Heart right ventricle (tissue), 16 donors: ENCODE measurements around the gene MYH15. TPM values are rescaled to one million over a fixed set of nuclear protein-coding genes. Genes with fewer than 3 reads are reported as not detected.

Experiments used
- ATAC-seq, 8 donors: fragments of 200-7000 bp; cut with Tn5 transposase; one replicate each; pipeline ENCODE4 v1.9.1; 2020; ENCODE audit warnings: mild to moderate bottlenecking in 8 of 8, moderate library complexity in 8 of 8, moderate number of reproducible peaks in 1 of 8
- DNase-seq, 2 donors: peaks; one replicate each; pipeline ENCODE4 v3.0.0-alpha.2; 2020
- H3K27ac ChIP-seq, 10 donors: fragments of 200-600 bp; sonication (generic) in 2 of 10; one replicate each; pipeline versions ENCODE4 v1.5.0 to v1.8.0; 2020 to 2022; ENCODE audit warnings: mild to moderate bottlenecking in 3 of 10
- H3K27me3 ChIP-seq, 7 donors: fragments of 200-600 bp; one replicate each; pipeline ENCODE4 v1.8.0; 2021 to 2022; ENCODE audit warnings: mild to moderate bottlenecking in 2 of 7
- H3K36me3 ChIP-seq, 9 donors: fragments of 200-600 bp; sonication (generic) in 1 of 9; one replicate each; pipeline versions ENCODE4 v1.5.0 to v1.8.0; 2020 to 2022; ENCODE audit warnings: mild to moderate bottlenecking in 2 of 9
- H3K4me1 ChIP-seq, 9 donors: fragments of 200-600 bp; sonication (generic) in 1 of 9; one replicate each; pipeline versions ENCODE4 v1.5.0 to v1.8.0; 2020 to 2022; ENCODE audit warnings: mild to moderate bottlenecking in 4 of 9
- H3K4me3 ChIP-seq, 10 donors: fragments of 200-600 bp; sonication (generic) in 2 of 10; one replicate each; pipeline versions ENCODE4 v1.5.0 to v1.8.0; 2020 to 2022; ENCODE audit warnings: mild to moderate bottlenecking in 7 of 10, moderate library complexity in 2 of 10
- H3K9me3 ChIP-seq, 11 donors: fragments of 200-600 bp in 10 of 11; sonication (generic) in 2 of 11; one replicate each; pipeline versions ENCODE4 v1.5.0 to v1.8.0; 2013 to 2022; ENCODE audit warnings: mild to moderate bottlenecking in 2 of 11, control low read depth in 1 of 11, moderate library complexity in 1 of 11
- WGBS, 2 donors: extraction: QIAGEN DNeasy Blood & Tissue Kit; methylation state at CpG; one replicate each; pipeline ENCODE4 v1.1.7; 2013; ENCODE audit warnings: inconsistent platforms in 1 of 2; 5-methylcytosine and 5-hydroxymethylcytosine counted together
- intact Hi-C, 10 donors: fragments of 100-400 bp; cut with DNase I; formaldehyde crosslinking; loops; one replicate each; pipeline versions ENCODE4 v1.11.1 to v1.14.2; 2022
- polyA plus RNA-seq, 2 donors: library from polyadenylated mRNA; stranded (reverse); fragments of 200-250 nt; gene quantifications; one replicate each; pipeline ENCODE4 v1.2.3, GENCODE V29; 2013
- total RNA-seq, 10 donors: library from RNA; stranded (reverse); fragmentation: NEBNext Ultra II Directional in 3 of 10; extraction: Animal tissue kit (Norgen Biotek cat#: 25700) in 3 of 10; gene quantifications; one replicate each; pipeline versions ENCODE4 v1.2.1 to v1.2.4, GENCODE V29; 2021 to 2023
- TF ChIP-seq, protein P1 (sequence below), 9 donors: fragments of 200-600 bp; sonication (generic) in 2 of 9; IDR thresholded peaks; one replicate each; pipeline versions ENCODE4 v1.5.0 to v1.8.0; 2021 to 2022; ENCODE audit warnings: antibody characterized with exemption in 9 of 9, mild to moderate bottlenecking in 5 of 9, moderate library complexity in 1 of 9
- donor health status: Arrhythmogenic right ventricular cardiomyopathy.
- donor health status: ischemic (EF 13 %, LVEDD 7.1; RV severe dilation, severe dysfunction).
- donor health status: healthy with polysubstance abuse.
- donor health status: DM: no; HTN: yes; CAD: no.
- donor health status: DM: no; HTN: no; CAD: no.
- donor health status: ischemic (EF 25% LVEDD 6.9; RV normal size, moderate dysfunction).
- donor health status: ischemic (EF 25% LVEDD 5.7; RV mildly dilated, moderate dysfunction).
- donor health status: healthy.
- donor health status: DM: yes; HTN: yes; CAD: no.
- donor health status: Ischemic cardiomyopathy.
- donor health status: ischemic (EF 35%, LVEDD 5.7; RV mildly dilated, moderate dysfunction).
- donor health status: nonischemic (EF 11% LVEDD 7.7; RV severe dilation, severe dysfunction).
- donor health status: DM: yes; HTN: yes; CAD: no.
- donor health status: PGD.
- donor health status: ischemic (EF 29% LVEDD 5.4; RV normal size, mild dysfunction).
- donor health status: nonischemic (EF 23%, LVEDD 6.1; RV moderate dilation, normal function).

The MYH15 gene
- total and polyA plus RNA-seq, 12 donors: 0.12 to 1.1 (median 0.26) TPM

DNA sequence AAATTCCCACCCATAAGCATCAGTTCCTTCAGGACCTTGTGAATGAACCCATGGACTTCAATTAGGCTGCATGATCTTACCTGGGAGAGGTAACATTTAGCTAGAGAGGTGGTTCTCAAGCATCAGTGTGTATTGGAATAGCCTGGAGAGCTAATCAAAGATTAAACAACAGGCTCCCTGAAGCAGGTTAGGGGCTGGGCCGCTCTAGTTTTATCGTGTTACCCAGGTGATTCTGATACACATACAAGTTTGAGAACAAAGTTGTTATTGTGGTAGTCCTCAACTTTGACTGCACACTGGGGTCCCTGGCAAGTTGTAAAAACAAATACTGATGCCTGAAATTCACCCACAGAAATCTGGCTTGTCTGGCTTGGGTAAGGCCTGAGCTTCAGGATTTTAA lies 31.2 kb downstream of the MYH15 start:
- TF ChIP-seq, protein P1, sequence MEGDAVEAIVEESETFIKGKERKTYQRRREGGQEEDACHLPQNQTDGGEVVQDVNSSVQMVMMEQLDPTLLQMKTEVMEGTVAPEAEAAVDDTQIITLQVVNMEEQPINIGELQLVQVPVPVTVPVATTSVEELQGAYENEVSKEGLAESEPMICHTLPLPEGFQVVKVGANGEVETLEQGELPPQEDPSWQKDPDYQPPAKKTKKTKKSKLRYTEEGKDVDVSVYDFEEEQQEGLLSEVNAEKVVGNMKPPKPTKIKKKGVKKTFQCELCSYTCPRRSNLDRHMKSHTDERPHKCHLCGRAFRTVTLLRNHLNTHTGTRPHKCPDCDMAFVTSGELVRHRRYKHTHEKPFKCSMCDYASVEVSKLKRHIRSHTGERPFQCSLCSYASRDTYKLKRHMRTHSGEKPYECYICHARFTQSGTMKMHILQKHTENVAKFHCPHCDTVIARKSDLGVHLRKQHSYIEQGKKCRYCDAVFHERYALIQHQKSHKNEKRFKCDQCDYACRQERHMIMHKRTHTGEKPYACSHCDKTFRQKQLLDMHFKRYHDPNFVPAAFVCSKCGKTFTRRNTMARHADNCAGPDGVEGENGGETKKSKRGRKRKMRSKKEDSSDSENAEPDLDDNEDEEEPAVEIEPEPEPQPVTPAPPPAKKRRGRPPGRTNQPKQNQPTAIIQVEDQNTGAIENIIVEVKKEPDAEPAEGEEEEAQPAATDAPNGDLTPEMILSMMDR (IDR thresholded peaks at IDR 0.05): no peak
- ATAC-seq: no peak

DNA sequence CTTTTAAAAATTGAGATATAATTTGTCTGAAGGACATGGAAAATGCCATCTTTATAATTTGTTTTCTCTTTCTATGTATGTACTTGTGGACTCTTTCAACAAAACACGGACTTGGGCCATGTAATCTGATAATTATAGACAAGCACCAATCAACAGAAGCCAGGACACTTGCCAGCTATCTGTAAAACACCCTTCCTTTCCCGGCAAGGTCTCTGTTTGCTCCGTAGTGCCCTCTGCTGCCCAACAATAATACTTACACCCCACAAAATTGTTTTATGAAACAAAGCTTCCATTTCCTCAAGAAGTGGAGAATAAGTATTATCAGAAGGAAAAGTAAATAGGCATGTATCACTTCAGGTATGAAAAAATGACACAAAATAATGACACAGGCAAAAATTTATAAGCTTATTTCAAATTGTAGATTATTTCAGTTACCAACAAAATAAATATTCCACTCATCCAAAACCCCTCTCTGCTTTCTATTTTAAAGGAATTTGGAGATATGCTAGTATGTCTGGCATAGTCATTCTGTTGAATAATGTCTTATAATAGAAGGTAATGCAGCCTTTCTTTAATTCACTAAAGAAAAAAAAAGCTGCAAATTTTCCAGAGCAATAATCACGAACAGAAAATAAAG lies 32.8 kb downstream of the MYH15 start:
- H3K27ac ChIP-seq: no peak overlapping the region
- TF ChIP-seq, protein P1 (IDR thresholded peaks at IDR 0.05): peak in 8 of 9 donors; percentile 50 to 80 (median 74)
- H3K27me3 ChIP-seq: no peaks in the 10 kb centered on the region
- no peaks in the 10 kb centered on the region for H3K9me3 ChIP-seq
- 23 to 24% methylated on average over 4 of the region's 4 CpGs for WGBS, 2 donors
- H3K4me3 ChIP-seq: no peak overlapping the region
- no peaks in the 10 kb centered on the region for H3K36me3 ChIP-seq
- intact Hi-C loops: loop anchor here in 5 of 10 donors (5.0 to 10.0 kb wide), 4 partner anchors 533 to 553 kb away; no protein-coding TSS in a partner anchor
- DNase-seq: peak; percentile 14 to 31
- peak in 4 of 8 donors; percentile 38 to 77 (median 60) for ATAC-seq
- peaks cover 0 to 7% (median 0%) of the 10 kb centered on the region in 9 donors for H3K4me1 ChIP-seq

More for the DNA sequence above, 31.2 kb downstream of the MYH15 start:
- Histone ChIP-seq H3K9me3 (no peaks in the 10 kb centered on the region), H3K4me1 (peaks cover 0 to 7% (median 0%) of the 10 kb centered on the region in 9 donors), H3K27me3 (no peaks in the 10 kb centered on the region), H3K4me3 (no peak overlapping the region), H3K27ac (no peak overlapping the region), H3K36me3 (no peaks in the 10 kb centered on the region)
- 73 to 95% methylated on average over 2 of the region's 2 CpGs for WGBS, 2 donors
- DNase-seq: no peak
- intact Hi-C loops: loop anchor here in 5 of 10 donors (5.0 to 10.0 kb wide), 4 partner anchors 534 to 554 kb away; no protein-coding TSS in a partner anchor

DNA sequence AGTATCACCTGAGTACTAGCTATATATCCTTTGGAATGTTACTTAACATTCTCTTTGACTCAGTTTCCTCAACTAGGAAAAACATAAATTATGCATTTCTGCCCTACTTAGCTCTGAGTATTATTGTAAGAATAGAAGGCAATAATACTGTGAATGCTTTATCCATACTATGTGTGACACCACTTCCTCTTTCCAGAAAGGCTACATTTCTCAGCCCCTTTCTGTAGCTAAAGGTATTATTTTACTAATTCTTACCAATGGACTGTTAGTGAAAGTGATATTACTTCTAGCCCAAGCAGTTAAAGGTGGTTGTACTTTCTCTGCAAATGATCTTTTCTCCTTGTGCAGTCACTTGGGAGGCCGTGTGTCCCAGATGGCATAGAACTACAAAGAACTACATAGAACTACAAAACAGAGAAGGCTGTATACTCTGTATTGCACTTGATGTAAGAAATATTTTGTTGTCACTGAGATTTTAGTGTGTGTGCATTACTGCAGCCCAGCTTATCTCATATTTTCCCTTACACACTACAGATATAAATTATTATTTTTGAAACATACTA lies 35.1 kb downstream of the MYH15 start:
- DNase-seq (no peak), ATAC-seq (no peak)
- Histone ChIP-seq H3K4me1 (peaks cover 0 to 7% (median 0%) of the 10 kb centered on the region in 9 donors), H3K4me3 (no peak overlapping the region), H3K27me3 (no peaks in the 10 kb centered on the region), H3K27ac (no peak overlapping the region), H3K9me3 (no peaks in the 10 kb centered on the region), H3K36me3 (no peaks in the 10 kb centered on the region)
- TF ChIP-seq, protein P1 (IDR thresholded peaks at IDR 0.05): no peak
- intact Hi-C loops: loop anchor here in 5 of 10 donors (5.0 to 10.0 kb wide), 4 partner anchors 530 to 550 kb away; no protein-coding TSS in a partner anchor
- WGBS, 2 donors: 58 to 69% methylated on average over 1 of the region's 1 CpG

DNA sequence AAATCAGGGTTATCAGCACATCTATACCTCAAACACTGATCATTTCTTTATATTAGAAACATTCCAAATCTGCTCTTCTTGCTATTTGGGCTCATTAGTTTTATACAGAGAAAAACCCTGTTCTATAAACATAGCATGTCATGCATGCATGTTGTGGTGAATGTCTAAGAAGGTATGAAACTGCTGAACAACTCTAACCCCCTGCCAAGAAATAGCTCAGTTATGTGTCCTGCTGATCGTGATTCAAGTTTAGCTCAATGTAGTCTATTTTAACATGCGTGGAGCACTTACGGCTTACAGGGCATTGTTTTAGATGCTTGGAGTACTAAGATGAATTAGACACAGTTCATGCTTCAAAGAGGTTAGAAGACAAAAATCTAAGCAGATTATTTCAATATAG lies 35.8 kb downstream of the MYH15 start:
- Histone ChIP-seq H3K27me3 (no peaks in the 10 kb centered on the region), H3K27ac (no peak overlapping the region), H3K4me3 (no peak overlapping the region), H3K36me3 (no peaks in the 10 kb centered on the region), H3K4me1 (peaks cover 0 to 7% (median 0%) of the 10 kb centered on the region in 9 donors), H3K9me3 (no peaks in the 10 kb centered on the region)
- DNase-seq: no peak
- intact Hi-C loops: loop anchor here in 4 of 10 donors (10.0 kb wide), 3 partner anchors 530 to 550 kb away; no protein-coding TSS in a partner anchor
- TF ChIP-seq, protein P1 (IDR thresholded peaks at IDR 0.05): no peak
- WGBS, 2 donors: 76 to 78% methylated on average over 3 of the region's 3 CpGs
- ATAC-seq: no peak
